Activated CD8-positive, alpha-beta memory T cell treated with anti-CD3 and anti-CD28 coated beads for 4 hours (primary cell): ENCODE measurements around the gene NUDT3.
"Not testable (repeated sequence)": the region's sequence is repeated elsewhere in the genome, so short reads cannot be mapped to it uniquely, and the experiment has no call there.

Experiments
- DNase-seq, 2 donors: peaks; one replicate each; pipeline ENCODE4 v3.0.0-alpha.2; 2020; ENCODE audit warnings: low read depth in 2 of 2

Gene NUDT3

GRCh38 chr6:34392497-34393190 lies at the start of gene NUDT3:
Gene NUDT3 (minus strand): TSS chr6:34392669. CDS start chr6:34392362, 307 bp downstream.
- peak; percentile 88 to 91 for DNase-seq

- DNase-seq, result no peak
Observed at GRCh38 chr6:34441526-34441925, 49.1 kb upstream of the NUDT3 start.

- DNase-seq, result no peak
Observed at GRCh38 chr6:34439442-34439841, 47.0 kb upstream of the NUDT3 start.

GRCh38 chr6:34438705-34439104 lies 46.2 kb upstream of the NUDT3 start:
- no peak for DNase-seq

- DNase-seq, result no peak
Observed at GRCh38 chr6:34437644-34437970, 45.1 kb upstream of the NUDT3 start.

- DNase-seq, result no peak
Observed at GRCh38 chr6:34436803-34437643, 44.6 kb upstream of the NUDT3 start.

- no peak for DNase-seq
Observed at GRCh38 chr6:34435916-34436315, 43.4 kb upstream of the NUDT3 start.

- peak; percentile 80 to 85 for DNase-seq
Observed at GRCh38 chr6:34425498-34426410, 33.3 kb upstream of the NUDT3 start, which contains the start of gene RPS10. Gene RPS10 (minus strand): TSS chr6:34426069. CDS start chr6:34425221, 848 bp downstream.

GRCh38 chr6:34425132-34425497 lies 32.6 kb upstream of the NUDT3 start:
- DNase-seq, result no peak

GRCh38 chr6:34424200-34425131 lies 32.0 kb upstream of the NUDT3 start:
- no peak for DNase-seq

GRCh38 chr6:34423254-34423653 lies 30.8 kb upstream of the NUDT3 start:
- DNase-seq, result no peak

GRCh38 chr6:34418367-34418766 lies 25.9 kb upstream of the NUDT3 start:
- no peak for DNase-seq

- DNase-seq, result no peak
Observed at GRCh38 chr6:34416877-34417371, 24.5 kb upstream of the NUDT3 start.

- DNase-seq, result no peak
Observed at GRCh38 chr6:34414999-34415858, 22.8 kb upstream of the NUDT3 start.

- no peak for DNase-seq
Observed at GRCh38 chr6:34412643-34413214, 20.3 kb upstream of the NUDT3 start.

- no peak for DNase-seq
Observed at GRCh38 chr6:34412016-34412415, 19.5 kb upstream of the NUDT3 start.

GRCh38 chr6:34407915-34408314 lies 15.4 kb upstream of the NUDT3 start:
- not testable (repeated sequence) for DNase-seq

- DNase-seq, result no peak
Observed at GRCh38 chr6:34396518-34396917, 4.0 kb upstream of the NUDT3 start.

- DNase-seq, result no peak
Observed at GRCh38 chr6:34393966-34394305, 1.5 kb upstream of the NUDT3 start.
